Smooth muscle cell (in vitro differentiated cells): ENCODE measurements around the gene SYTL4. TPM values are rescaled to one million over a fixed set of nuclear protein-coding genes. Genes with fewer than 3 reads are reported as not detected.

Source experiments
- DNase-seq: peaks from one replicate; lab custom pipeline; 2025; ENCODE audit not compliant: unreplicated experiment; lab: John Stamatoyannopoulos, UW
- H2AFZ ChIP-seq: fragments of 200-600 bp; sonication (generic); 2 replicates; pipeline ENCODE4 v1.6.0; 2016; ENCODE audit warnings: antibody characterized with exemption, low read depth, mild to moderate bottlenecking
- H3F3A ChIP-seq: fragments of 200-600 bp; sonication (generic); 2 replicates; pipeline ENCODE4 v1.6.0; 2017; ENCODE audit warnings: antibody characterized with exemption, low read depth
- H3K27ac ChIP-seq: fragments of 200-600 bp; sonication (generic); 2 replicates; pipeline ENCODE4 v1.5.1; 2016; ENCODE audit warnings: low read depth, mild to moderate bottlenecking
- H3K27me3 ChIP-seq: fragments of 200-600 bp; sonication (generic); 2 replicates; pipeline ENCODE4 v1.6.1; 2016; ENCODE audit warnings: low read depth, mild to moderate bottlenecking
- H3K36me3 ChIP-seq: fragments of 200-600 bp; sonication (generic); 2 replicates; pipeline ENCODE4 v1.5.1; 2016; ENCODE audit warnings: low read depth
- H3K4me1 ChIP-seq: fragments of 200-600 bp; sonication (generic); 2 replicates; pipeline ENCODE4 v1.5.1; 2016; ENCODE audit warnings: low read depth
- H3K4me2 ChIP-seq: fragments of 200-600 bp; sonication (generic); 2 replicates; pipeline ENCODE4 v1.6.0; 2016; ENCODE audit warnings: mild to moderate bottlenecking
- H3K4me3 ChIP-seq: fragments of 200-600 bp; sonication (generic); 2 replicates; pipeline ENCODE4 v1.5.1; 2016; ENCODE audit warnings: mild to moderate bottlenecking
- H3K79me2 ChIP-seq: fragments of 200-600 bp; sonication (generic); 2 replicates; pipeline ENCODE4 v1.6.0; 2016; ENCODE audit warnings: low read depth, mild to moderate bottlenecking
- H3K9ac ChIP-seq: fragments of 200-600 bp; sonication (generic); 2 replicates; pipeline ENCODE4 v1.6.0; 2016; ENCODE audit warnings: low read depth
- H3K9me3 ChIP-seq: fragments of 200-600 bp; sonication (generic); replicated peaks from 2 replicates; pipeline ENCODE4 v1.5.1; 2016; ENCODE audit warnings: low read depth
- H4K20me1 ChIP-seq: fragments of 200-600 bp; sonication (generic); 2 replicates; pipeline ENCODE4 v1.6.0; 2016; ENCODE audit warnings: low read depth
- WGBS: methylation state at CpG from one replicate; pipeline ENCODE4 v1.1.7; 2016; ENCODE audit warnings: low lambda C conversion rate; 5-methylcytosine and 5-hydroxymethylcytosine counted together
- polyA plus RNA-seq: library from polyadenylated mRNA; unstranded; fragments of >200 nt; fragmentation: Nextera tagmentation; extraction: Ambion mirVana; gene quantifications from 2 replicates; pipeline ENCODE4 v1.2.1, GENCODE V29; 2016
- total RNA-seq: library from RNA; depleted of rRNA; stranded (reverse); fragments of >200 nt; gene quantifications from 2 replicates; pipeline ENCODE4 v1.2.3, GENCODE V29; 2014
- TF ChIP-seq, protein P1 (sequence below): fragments of 200-600 bp; sonication (generic); IDR thresholded peaks from 2 replicates; pipeline ENCODE4 v1.5.1; 2017; ENCODE audit warnings: borderline replicate concordance, mild to moderate bottlenecking, antibody characterized with exemption; ENCODE audit not compliant: insufficient read depth, poor library complexity, severe bottlenecking

The SYTL4 gene
- total and polyA plus RNA-seq, 2 experiments from 2014 or later, result 6.6 to 8.0 TPM

DNA sequence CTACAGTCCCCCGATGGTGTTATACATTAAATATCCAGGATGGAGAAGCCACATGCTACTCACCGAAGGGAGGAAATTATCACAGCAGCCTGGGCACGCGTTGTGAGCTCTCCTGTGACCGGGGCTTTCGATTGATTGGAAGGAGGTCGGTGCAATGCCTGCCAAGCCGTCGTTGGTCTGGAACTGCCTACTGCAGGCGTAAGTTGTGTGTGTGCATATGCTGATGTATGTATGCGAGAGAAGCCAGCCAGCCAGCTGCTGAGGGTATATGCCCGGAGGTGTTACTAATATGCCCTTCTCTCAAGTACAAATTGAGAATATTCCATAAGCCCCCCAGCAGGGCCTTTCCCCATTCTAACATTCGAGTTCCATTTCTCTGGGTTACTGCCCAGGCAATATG, 69.8 kb downstream of the SYTL4 start:
- Histone ChIP-seq H3K9me3 (no peaks in the 10 kb centered on the region), H3K27ac (no peak overlapping the region), H3K4me2 (no peak overlapping the region), H3K36me3 (peaks cover 4% of the 10 kb centered on the region), H3K79me2 (no peaks in the 10 kb centered on the region), H3K4me3 (no peak overlapping the region), H3F3A (no peaks in the 10 kb centered on the region), H3K4me1 (no peaks in the 10 kb centered on the region), H3K9ac (no peak overlapping the region), H3K27me3 (no peaks in the 10 kb centered on the region), H4K20me1 (no peaks in the 10 kb centered on the region), H2AFZ (no peak overlapping the region)
- 85% methylated on average over 13 of the region's 13 CpGs for WGBS
- DNase-seq, result no peak
- TF ChIP-seq, protein P1, sequence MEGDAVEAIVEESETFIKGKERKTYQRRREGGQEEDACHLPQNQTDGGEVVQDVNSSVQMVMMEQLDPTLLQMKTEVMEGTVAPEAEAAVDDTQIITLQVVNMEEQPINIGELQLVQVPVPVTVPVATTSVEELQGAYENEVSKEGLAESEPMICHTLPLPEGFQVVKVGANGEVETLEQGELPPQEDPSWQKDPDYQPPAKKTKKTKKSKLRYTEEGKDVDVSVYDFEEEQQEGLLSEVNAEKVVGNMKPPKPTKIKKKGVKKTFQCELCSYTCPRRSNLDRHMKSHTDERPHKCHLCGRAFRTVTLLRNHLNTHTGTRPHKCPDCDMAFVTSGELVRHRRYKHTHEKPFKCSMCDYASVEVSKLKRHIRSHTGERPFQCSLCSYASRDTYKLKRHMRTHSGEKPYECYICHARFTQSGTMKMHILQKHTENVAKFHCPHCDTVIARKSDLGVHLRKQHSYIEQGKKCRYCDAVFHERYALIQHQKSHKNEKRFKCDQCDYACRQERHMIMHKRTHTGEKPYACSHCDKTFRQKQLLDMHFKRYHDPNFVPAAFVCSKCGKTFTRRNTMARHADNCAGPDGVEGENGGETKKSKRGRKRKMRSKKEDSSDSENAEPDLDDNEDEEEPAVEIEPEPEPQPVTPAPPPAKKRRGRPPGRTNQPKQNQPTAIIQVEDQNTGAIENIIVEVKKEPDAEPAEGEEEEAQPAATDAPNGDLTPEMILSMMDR, result no peak

DNA sequence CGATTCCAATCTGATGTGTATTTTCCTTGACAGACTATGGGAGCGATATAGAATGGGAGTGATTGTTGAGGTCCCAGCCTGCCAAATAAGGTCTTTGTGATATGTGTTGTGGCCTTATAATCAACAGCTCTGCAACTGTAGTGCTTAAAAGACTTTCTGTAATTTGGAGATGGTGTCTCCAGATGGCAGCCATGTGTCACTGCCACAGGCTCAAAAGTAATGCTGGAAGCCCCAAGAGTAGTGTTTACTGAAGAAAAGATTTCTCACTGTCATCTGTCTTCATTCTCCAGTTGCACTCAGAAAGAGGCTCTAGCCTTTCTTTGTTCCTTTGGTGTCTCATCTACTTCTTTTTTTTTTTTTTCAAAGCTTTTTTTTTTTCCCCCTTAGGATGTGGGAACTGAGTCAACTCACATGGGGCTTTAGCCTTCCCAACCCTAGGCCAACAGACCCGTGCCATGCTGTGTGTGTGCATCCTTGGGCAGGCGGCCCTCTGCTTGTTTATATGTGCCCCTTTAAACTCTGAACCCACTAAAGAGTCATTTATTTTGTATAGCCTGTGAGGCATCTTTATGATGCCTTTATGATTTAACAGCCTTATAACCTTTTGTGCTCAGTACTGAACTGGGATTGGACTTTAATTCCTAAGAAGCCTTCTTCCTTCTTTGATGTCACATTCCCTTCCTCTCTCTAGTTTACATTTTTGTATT, 72.3 kb downstream of the SYTL4 start:
- H3K4me2 ChIP-seq, result peak overlapping the region; percentile 43
- no peaks in the 10 kb centered on the region for H4K20me1 ChIP-seq
- no peaks in the 10 kb centered on the region for H3K36me3 ChIP-seq
- no peak overlapping the region for H3K4me3 ChIP-seq
- H3K79me2 ChIP-seq, result peaks cover 7% of the 10 kb centered on the region
- no peak overlapping the region for H3K9ac ChIP-seq
- WGBS, result 70% methylated on average over 4 of the region's 4 CpGs
- no peaks in the 10 kb centered on the region for H3K4me1 ChIP-seq
- peak overlapping the region; percentile 34 for H3K27ac ChIP-seq
- no peak for DNase-seq
- no peaks in the 10 kb centered on the region for H3K9me3 ChIP-seq
- TF ChIP-seq, protein P1, result no peak
- H3F3A ChIP-seq, result no peaks in the 10 kb centered on the region
- H2AFZ ChIP-seq, result no peak overlapping the region
- no peaks in the 10 kb centered on the region for H3K27me3 ChIP-seq

DNA sequence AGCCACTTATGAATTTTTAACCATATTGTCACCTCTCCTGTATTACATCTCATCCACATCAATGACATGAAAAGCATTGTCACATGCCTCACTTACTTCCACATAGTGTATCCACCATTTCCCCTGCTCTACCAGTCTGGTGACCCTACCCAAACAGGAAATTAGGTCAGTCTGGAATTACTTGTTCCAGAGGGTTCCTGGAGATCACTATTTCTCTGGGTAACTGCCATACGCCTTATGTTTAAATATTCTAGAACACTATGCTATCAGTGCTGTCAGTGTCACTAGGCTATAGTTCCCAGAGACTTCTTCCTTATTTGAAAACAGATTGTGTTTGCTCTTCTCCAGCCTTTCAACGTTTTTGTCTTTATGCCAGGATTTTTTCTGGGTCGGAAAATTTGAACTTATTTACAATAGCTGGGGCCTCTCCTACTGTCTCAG, 73.0 kb downstream of the SYTL4 start:
- Histone ChIP-seq H3K79me2 (peaks cover 7% of the 10 kb centered on the region), H3K4me1 (no peaks in the 10 kb centered on the region), H3K4me2 (peak overlapping the region; percentile 43), H2AFZ (no peak overlapping the region), H4K20me1 (no peaks in the 10 kb centered on the region), H3K4me3 (no peak overlapping the region), H3K27ac (peak overlapping the region; percentile 34), H3K9me3 (no peaks in the 10 kb centered on the region), H3F3A (no peaks in the 10 kb centered on the region), H3K27me3 (no peaks in the 10 kb centered on the region), H3K9ac (no peak overlapping the region), H3K36me3 (no peaks in the 10 kb centered on the region)
- no peak for DNase-seq
- WGBS, result 40% methylated on average over 3 of the region's 3 CpGs
- TF ChIP-seq, protein P1, result no peak

DNA sequence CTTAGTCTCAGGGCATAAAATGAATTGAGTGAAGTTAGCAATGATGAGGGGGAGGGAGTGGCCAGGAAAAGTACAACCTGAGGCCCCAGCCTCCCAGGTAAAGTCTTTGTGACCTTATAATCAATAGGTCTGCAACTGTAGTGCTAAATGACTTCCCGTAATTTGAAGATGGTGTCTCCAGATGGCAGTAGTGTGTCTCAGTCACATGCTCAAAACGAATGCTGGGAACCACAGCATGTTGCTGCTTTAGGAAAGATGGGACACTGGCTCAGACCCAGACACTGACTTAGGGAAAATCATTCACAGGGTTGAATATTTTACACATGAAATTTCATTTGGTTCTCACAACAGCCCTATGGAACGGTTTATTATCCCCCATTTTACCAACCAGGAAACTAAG, 77.7 kb downstream of the SYTL4 start:
- Histone ChIP-seq H3K27me3 (no peaks in the 10 kb centered on the region), H2AFZ (no peak overlapping the region), H3K27ac (peak overlapping the region; percentile 61), H3K4me3 (no peak overlapping the region), H3K4me2 (no peak overlapping the region), H3K36me3 (no peaks in the 10 kb centered on the region), H3K9ac (no peak overlapping the region), H3K79me2 (peaks cover 7% of the 10 kb centered on the region), H3K4me1 (peaks cover 9% of the 10 kb centered on the region), H4K20me1 (no peaks in the 10 kb centered on the region), H3F3A (peaks cover 3% of the 10 kb centered on the region), H3K9me3 (no peaks in the 10 kb centered on the region)
- TF ChIP-seq, protein P1, result no peak
- WGBS, result 29% methylated on average over 3 of the region's 3 CpGs
- no peak for DNase-seq
